Neural crest cell (in vitro differentiated cells): ENCODE measurements around the gene ANKEF1. TPM values are rescaled to one million over a fixed set of nuclear protein-coding genes. Genes with fewer than 3 reads are reported as not detected.

Experiments
- DNase-seq: peaks from one replicate; pipeline ENCODE4 v3.0.0; 2021; ENCODE audit warnings: low read depth, mixed read lengths, low spot score
- H3K27ac Mint-ChIP-seq: one replicate; pipeline ENCODE4 v1.8.0; 2021; ENCODE audit warnings: mild to moderate bottlenecking, mixed read lengths; ENCODE audit not compliant: unreplicated experiment
- H3K27me3 Mint-ChIP-seq: 2 replicates; pipeline ENCODE4 v1.8.0; 2021; ENCODE audit warnings: low read depth, mild to moderate bottlenecking, mixed read lengths
- H3K36me3 Mint-ChIP-seq: 2 replicates; pipeline ENCODE4 v1.8.0; 2021; ENCODE audit warnings: low read depth, mild to moderate bottlenecking, mixed read lengths
- H3K4me1 Mint-ChIP-seq: 2 replicates; pipeline ENCODE4 v1.8.0; 2021; ENCODE audit warnings: mixed read lengths
- H3K4me3 Mint-ChIP-seq: one replicate; pipeline ENCODE4 v1.8.0; 2021; ENCODE audit warnings: mild to moderate bottlenecking, mixed read lengths
- H3K9me3 Mint-ChIP-seq: 2 replicates; pipeline ENCODE4 v1.8.0; 2021; ENCODE audit warnings: mixed read lengths
- total RNA-seq: library from RNA; stranded (reverse); gene quantifications from 2 replicates; pipeline ENCODE4 v1.2.1, GENCODE V29; 2021
- TF ChIP-seq, protein P1 (sequence below): fragments of 200-600 bp; sonication (generic); conservative IDR thresholded peaks from 2 replicates; pipeline ENCODE4 v1.5.0; 2021; ENCODE audit warnings: antibody characterized with exemption, mild to moderate bottlenecking

Gene ANKEF1
- total RNA-seq, 1 donor from 2014 or later = 3.8 TPM

DNA sequence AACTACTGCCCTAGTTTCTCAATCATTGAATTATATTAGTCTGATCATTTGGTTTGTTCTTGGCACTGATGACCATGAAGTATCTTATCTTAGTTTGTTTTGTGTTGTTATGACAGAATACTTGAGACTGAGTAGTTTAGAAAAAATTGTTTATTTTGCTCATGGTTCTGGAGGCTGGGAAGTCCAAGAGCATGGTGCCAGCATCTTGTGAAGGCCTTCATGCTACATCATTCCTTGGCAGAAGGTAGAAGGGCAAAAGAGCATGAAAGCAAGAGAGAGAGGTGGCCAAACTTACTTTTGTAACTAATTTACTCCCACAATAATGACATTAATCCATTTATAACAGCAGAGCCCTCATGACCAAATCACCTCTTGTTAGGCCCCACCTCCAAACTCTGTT, 40.1 kb upstream of the ANKEF1 start:
- H3K4me3 Mint-ChIP-seq = no peak overlapping the region
- peak overlapping the region; percentile 47 for H3K27ac Mint-ChIP-seq
- no peak for DNase-seq
- TF ChIP-seq, protein P1, sequence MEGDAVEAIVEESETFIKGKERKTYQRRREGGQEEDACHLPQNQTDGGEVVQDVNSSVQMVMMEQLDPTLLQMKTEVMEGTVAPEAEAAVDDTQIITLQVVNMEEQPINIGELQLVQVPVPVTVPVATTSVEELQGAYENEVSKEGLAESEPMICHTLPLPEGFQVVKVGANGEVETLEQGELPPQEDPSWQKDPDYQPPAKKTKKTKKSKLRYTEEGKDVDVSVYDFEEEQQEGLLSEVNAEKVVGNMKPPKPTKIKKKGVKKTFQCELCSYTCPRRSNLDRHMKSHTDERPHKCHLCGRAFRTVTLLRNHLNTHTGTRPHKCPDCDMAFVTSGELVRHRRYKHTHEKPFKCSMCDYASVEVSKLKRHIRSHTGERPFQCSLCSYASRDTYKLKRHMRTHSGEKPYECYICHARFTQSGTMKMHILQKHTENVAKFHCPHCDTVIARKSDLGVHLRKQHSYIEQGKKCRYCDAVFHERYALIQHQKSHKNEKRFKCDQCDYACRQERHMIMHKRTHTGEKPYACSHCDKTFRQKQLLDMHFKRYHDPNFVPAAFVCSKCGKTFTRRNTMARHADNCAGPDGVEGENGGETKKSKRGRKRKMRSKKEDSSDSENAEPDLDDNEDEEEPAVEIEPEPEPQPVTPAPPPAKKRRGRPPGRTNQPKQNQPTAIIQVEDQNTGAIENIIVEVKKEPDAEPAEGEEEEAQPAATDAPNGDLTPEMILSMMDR = no peak
- peaks cover 2% of the 10 kb centered on the region for H3K9me3 Mint-ChIP-seq
- no peaks in the 10 kb centered on the region for H3K36me3 Mint-ChIP-seq
- H3K27me3 Mint-ChIP-seq = no peaks in the 10 kb centered on the region
- no peaks in the 10 kb centered on the region for H3K4me1 Mint-ChIP-seq

DNA sequence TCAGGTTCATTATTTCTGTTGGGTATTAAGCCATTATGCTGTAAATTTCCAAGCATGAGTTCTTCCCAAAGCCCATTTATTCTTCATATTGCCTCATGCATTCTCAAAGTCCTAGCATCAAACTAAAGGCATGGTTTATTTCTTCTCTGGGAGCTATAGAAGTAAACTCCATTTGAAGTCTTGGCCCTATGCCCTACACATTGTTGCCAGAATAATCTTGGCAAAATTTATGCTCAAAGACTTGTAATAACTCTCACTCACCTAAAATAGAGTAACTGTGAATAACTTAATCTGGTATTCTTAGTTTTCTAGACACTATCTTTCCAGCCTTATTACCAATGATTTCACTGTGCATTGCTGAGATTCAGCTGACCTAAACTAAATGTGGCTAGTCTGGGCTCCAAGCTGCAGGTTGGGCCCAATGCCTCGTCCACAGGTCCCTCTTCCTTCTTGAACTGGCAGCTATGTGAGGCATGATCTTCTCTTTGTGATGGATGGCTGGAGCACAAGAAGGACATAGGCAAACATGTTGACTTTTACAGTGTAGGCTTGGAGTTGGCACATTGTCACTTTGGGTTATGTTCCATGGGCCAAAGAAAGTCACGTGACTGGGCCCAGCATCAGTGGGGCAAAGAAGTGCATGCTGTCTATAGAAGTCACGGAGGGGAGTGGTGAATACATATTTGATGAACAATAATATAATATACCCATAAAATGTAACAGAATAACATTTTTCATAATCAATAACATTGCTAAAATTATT, 39.1 kb upstream of the ANKEF1 start:
- TF ChIP-seq, protein P1 = no peak
- H3K27ac Mint-ChIP-seq = no peak overlapping the region
- no peaks in the 10 kb centered on the region for H3K27me3 Mint-ChIP-seq
- DNase-seq = no peak
- peaks cover 2% of the 10 kb centered on the region for H3K9me3 Mint-ChIP-seq
- no peaks in the 10 kb centered on the region for H3K4me1 Mint-ChIP-seq
- no peaks in the 10 kb centered on the region for H3K36me3 Mint-ChIP-seq
- no peak overlapping the region for H3K4me3 Mint-ChIP-seq

- Mint-ChIP-seq H3K27me3 (no peaks in the 10 kb centered on the region), H3K4me3 (no peak overlapping the region), H3K9me3 (peaks cover 2% of the 10 kb centered on the region), H3K27ac (no peak overlapping the region), H3K4me1 (no peaks in the 10 kb centered on the region), H3K36me3 (no peaks in the 10 kb centered on the region)
- TF ChIP-seq, protein P1 = no peak
- no peak for DNase-seq
These were observed 37.8 kb upstream of the ANKEF1 start for GRCh38 chr20:9996944-9997343.

DNA sequence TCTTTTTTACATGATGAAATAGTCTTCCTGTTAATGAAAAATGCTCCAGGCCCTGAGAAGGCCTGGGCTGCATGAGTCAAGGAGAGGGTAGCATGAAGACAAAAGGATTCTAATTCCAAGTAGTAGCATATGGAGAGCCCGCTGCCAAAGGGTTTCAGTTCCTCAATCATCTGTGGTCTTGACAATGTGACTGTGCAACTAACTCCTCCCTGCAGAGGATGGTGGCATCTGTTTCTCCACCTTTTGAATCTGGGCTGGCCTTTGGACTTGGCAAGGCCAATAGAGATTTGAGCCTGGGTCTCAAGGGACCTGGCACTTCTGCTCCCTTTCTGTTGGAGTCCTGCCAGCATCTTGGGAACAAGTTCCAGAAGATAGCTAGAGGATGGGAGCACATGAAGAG, 35.1 kb upstream of the ANKEF1 start:
- H3K27me3 Mint-ChIP-seq = no peaks in the 10 kb centered on the region
- H3K36me3 Mint-ChIP-seq = no peaks in the 10 kb centered on the region
- DNase-seq = no peak
- peak overlapping the region; percentile 50 for H3K27ac Mint-ChIP-seq
- TF ChIP-seq, protein P1 = no peak
- no peaks in the 10 kb centered on the region for H3K4me1 Mint-ChIP-seq
- peaks cover 1% of the 10 kb centered on the region for H3K9me3 Mint-ChIP-seq
- H3K4me3 Mint-ChIP-seq = no peak overlapping the region

DNA sequence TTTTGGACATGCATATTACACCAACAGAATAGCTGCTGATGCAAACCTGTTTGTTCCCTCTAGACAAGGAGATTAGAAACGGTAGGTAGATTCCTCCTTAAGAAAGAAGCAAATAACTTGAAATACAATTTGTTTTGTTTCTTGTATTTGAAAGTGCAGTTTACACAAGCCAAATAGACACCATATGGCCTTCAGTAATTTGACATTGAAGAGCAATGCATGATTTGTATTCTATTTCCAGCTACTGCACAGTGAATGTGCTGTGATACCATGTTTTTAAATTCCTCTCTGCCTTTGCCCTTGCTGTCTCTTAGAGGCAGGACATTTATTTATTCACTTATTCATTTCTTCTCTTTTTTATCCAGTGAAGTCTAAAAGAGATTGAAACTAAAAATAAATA, 31.9 kb upstream of the ANKEF1 start:
- Mint-ChIP-seq H3K27ac (no peak overlapping the region), H3K9me3 (no peaks in the 10 kb centered on the region), H3K36me3 (no peaks in the 10 kb centered on the region), H3K4me3 (no peak overlapping the region), H3K4me1 (no peaks in the 10 kb centered on the region), H3K27me3 (no peaks in the 10 kb centered on the region)
- TF ChIP-seq, protein P1 = no peak
- no peak for DNase-seq
